Stomach (tissue), 4 donors: ENCODE results near the gene TOR3A.

ENCODE experiments used
- CTCF ChIP-seq, 7 experiments: fragments of 450-650 bp in 4 of 7; fragments of 200-600 bp in 3 of 7; sonication (generic) in 3 of 7; IDR thresholded peaks; one replicate each; pipeline ENCODE4 v1.5.1; 2016 to 2019; ENCODE audit warnings: antibody characterized with exemption in 7 of 7, control low read depth in 2 of 7, mild to moderate bottlenecking in 1 of 7
- EP300 ChIP-seq: sonication (generic); formaldehyde crosslinking; IDR thresholded peaks from one replicate; pipeline ENCODE4 v1.6.1; 2017; ENCODE audit warnings: antibody characterized with exemption
- POLR2A ChIP-seq, 4 donors: fragments of 450-650 bp; IDR thresholded peaks; one replicate each; pipeline ENCODE4 v1.6.1; 2016; ENCODE audit warnings: antibody characterized with exemption in 4 of 4, control low read depth in 2 of 4, mild to moderate bottlenecking in 1 of 4, moderate library complexity in 1 of 4

GRCh38 chr1:179121159-179121938 lies 39.5 kb downstream of the TOR3A start:
- TF ChIP-seq CTCF (IDR thresholded peaks at IDR 0.05) (peak in 4 of 7 experiments; percentile 40 to 62 (median 54)), EP300 (no peak), POLR2A (IDR thresholded peaks at IDR 0.05) (no peak)
